MM.1S (cell line): Measurements from ENCODE around the gene PPP1R12C.

Experiments used
- DNase-seq: peaks from one replicate; pipeline ENCODE4 v3.0.0-alpha.2; 2015
- H2AFZ ChIP-seq: fragments of 300-600 bp; sonication (generic); 2 replicates; pipeline ENCODE4 v1.6.0; 2016; ENCODE audit warnings: antibody characterized with exemption, low read length
- H3F3A ChIP-seq: fragments of 300-600 bp; sonication (generic); 2 replicates; pipeline ENCODE4 v1.6.1; 2016; ENCODE audit warnings: mild to moderate bottlenecking, antibody characterized with exemption, low read length, moderate library complexity, mixed read lengths; ENCODE audit not compliant: insufficient read depth
- H3K27ac ChIP-seq: fragments of 300-600 bp; sonication (generic); 2 replicates; pipeline ENCODE4 v1.5.1; 2016; ENCODE audit warnings: mild to moderate bottlenecking, low read length
- H3K27me3 ChIP-seq: fragments of 300-600 bp; sonication (generic); replicated peaks from 2 replicates; pipeline ENCODE4 v1.6.0; 2016; ENCODE audit warnings: low read length; ENCODE audit not compliant: insufficient read depth
- H3K36me3 ChIP-seq: fragments of 300-600 bp; sonication (generic); replicated peaks from 2 replicates; pipeline ENCODE4 v1.6.1; 2016; ENCODE audit warnings: mild to moderate bottlenecking, low read length, mixed read lengths; ENCODE audit not compliant: insufficient read depth
- H3K4me1 ChIP-seq: fragments of 300-600 bp; sonication (generic); 2 replicates; pipeline ENCODE4 v1.6.1; 2016; ENCODE audit warnings: low read length, mixed read lengths
- H3K4me2 ChIP-seq: fragments of 300-600 bp; sonication (generic); 2 replicates; pipeline ENCODE4 v1.6.0; 2016; ENCODE audit warnings: low read depth, low read length
- H3K4me3 ChIP-seq: fragments of 300-600 bp; sonication (generic); 2 replicates; pipeline ENCODE4 v1.5.1; 2016; ENCODE audit warnings: low read length, mixed read lengths
- H3K79me2 ChIP-seq: fragments of 300-600 bp; sonication (generic); 2 replicates; pipeline ENCODE4 v1.6.1; 2016; ENCODE audit warnings: mixed run types, low read length, mixed read lengths
- H3K9ac ChIP-seq: fragments of 300-600 bp; sonication (generic); 2 replicates; pipeline ENCODE4 v1.6.1; 2016; ENCODE audit warnings: low read length, mixed read lengths
- H3K9me2 ChIP-seq: fragments of 300-600 bp; sonication (generic); replicated peaks from 2 replicates; pipeline ENCODE4 v1.6.1; 2016; ENCODE audit warnings: mild to moderate bottlenecking, low read length, mixed read lengths; ENCODE audit not compliant: insufficient read depth
- H3K9me3 ChIP-seq: fragments of 300-600 bp; sonication (generic); replicated peaks from 2 replicates; pipeline ENCODE4 v1.6.1; 2016; ENCODE audit warnings: mild to moderate bottlenecking, low read length, mixed read lengths; ENCODE audit not compliant: insufficient read depth
- H4K20me1 ChIP-seq: fragments of 300-600 bp; sonication (generic); 2 replicates; pipeline ENCODE4 v1.6.1; 2016; ENCODE audit warnings: mild to moderate bottlenecking, low read length, moderate library complexity, mixed read lengths; ENCODE audit not compliant: insufficient read depth
- CTCF ChIP-seq: fragments of 300-600 bp; sonication (generic); IDR thresholded peaks from 2 replicates; pipeline ENCODE4 v1.5.1; 2016; ENCODE audit warnings: antibody characterized with exemption, low read length, mixed read lengths
- EZH2 ChIP-seq: fragments of 300-600 bp; sonication (generic); optimal IDR thresholded peaks from 2 replicates; pipeline ENCODE3; 2017; ENCODE audit warnings: low read depth, mild to moderate bottlenecking, antibody characterized with exemption, low read length, mixed read lengths
- EZH2phosphoT487 ChIP-seq: fragments of 300-600 bp; sonication (generic); IDR thresholded peaks from 2 replicates; pipeline ENCODE4 v1.6.1; 2018; ENCODE audit warnings: antibody characterized with exemption, low read length

Gene PPP1R12C

DNA sequence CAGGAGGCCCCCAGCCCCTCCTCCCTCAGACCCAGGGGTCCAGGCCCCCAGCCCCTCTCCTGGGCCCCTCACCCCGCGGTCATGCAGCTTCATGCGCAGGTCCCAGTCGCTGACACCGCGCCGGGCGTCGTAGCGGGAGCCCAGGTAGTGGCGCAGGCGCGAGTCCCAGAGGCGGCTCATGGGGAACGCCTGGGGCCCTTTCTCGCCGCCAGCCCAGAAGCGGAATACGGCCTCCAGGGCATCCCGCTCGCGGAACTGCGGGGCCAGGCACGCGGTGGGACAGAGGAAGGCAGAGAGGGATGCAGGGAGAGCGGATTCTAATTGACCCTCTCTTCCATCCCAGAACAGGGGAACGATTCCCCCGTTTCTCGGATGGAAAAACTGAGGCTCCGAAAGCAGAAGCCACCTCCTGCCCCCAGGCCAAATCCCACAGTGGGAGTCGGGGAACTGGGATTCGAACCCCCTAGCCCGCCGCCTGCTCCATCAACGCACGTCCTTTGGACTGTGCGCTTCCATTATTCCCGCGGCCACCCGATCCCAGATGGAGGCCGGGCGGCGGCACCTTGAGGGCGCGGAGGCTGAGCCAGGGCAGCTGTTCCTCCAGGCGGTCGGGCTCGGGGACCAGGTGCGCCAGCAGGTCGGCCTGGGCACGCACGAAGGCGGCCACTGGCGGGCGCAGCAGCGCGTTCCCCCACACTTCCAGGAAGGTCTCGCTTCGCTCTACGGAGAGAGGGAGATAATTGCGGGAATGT, 44.3 kb upstream of the PPP1R12C start:
- no peaks in the 10 kb centered on the region for H3K9me3 ChIP-seq
- H4K20me1 ChIP-seq: no peaks in the 10 kb centered on the region
- peaks cover 72% of the 10 kb centered on the region for H3K27me3 ChIP-seq
- H3F3A ChIP-seq: no peaks in the 10 kb centered on the region
- H3K9ac ChIP-seq: no peak overlapping the region
- no peak overlapping the region for H3K4me3 ChIP-seq
- no peak for TF ChIP-seq EZH2phosphoT487
- no peak for TF ChIP-seq EZH2
- no peak for TF ChIP-seq CTCF
- no peak overlapping the region for H2AFZ ChIP-seq
- H3K79me2 ChIP-seq: no peaks in the 10 kb centered on the region
- H3K9me2 ChIP-seq: no peaks in the 10 kb centered on the region
- no peaks in the 10 kb centered on the region; the same call in 1 of the 2 replicates for H3K4me1 ChIP-seq
- H3K36me3 ChIP-seq: no peaks in the 10 kb centered on the region
- no peak overlapping the region for H3K27ac ChIP-seq
- no peak for DNase-seq
- no peak overlapping the region for H3K4me2 ChIP-seq

DNA sequence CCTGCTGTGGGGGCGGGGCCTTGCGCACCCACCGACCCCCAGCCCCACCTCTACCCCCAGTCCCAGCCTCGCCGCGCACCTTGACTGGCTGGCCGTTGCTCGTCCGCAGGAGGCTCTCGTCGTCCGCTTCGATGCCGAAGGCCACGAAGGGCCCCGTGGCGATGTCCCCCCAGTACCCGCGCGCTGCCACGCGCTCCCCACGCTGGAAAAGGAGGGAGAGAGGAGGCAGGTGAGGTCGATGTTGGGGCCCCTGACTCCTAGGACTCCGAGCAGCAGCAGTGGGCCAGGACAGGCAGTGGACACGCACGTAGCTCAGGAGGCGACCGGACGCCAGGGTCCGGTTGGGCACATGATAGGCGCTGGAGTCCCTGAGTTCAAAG, 43.5 kb upstream of the PPP1R12C start:
- Histone ChIP-seq H3K27me3 (peaks cover 68% of the 10 kb centered on the region), H3K9me3 (no peaks in the 10 kb centered on the region), H2AFZ (no peak overlapping the region), H3K9ac (no peak overlapping the region), H3K79me2 (no peaks in the 10 kb centered on the region), H3K4me3 (no peak overlapping the region), H3F3A (no peaks in the 10 kb centered on the region), H3K9me2 (no peaks in the 10 kb centered on the region), H3K27ac (no peak overlapping the region), H3K4me1 (no peaks in the 10 kb centered on the region), H3K36me3 (no peaks in the 10 kb centered on the region), H4K20me1 (no peaks in the 10 kb centered on the region), H3K4me2 (no peak overlapping the region)
- TF ChIP-seq EZH2 (no peak), CTCF (no peak), EZH2phosphoT487 (no peak)
- DNase-seq: no peak

- H3F3A ChIP-seq: no peaks in the 10 kb centered on the region
- H3K79me2 ChIP-seq: no peaks in the 10 kb centered on the region
- H3K36me3 ChIP-seq: no peaks in the 10 kb centered on the region
- H3K9me2 ChIP-seq: no peaks in the 10 kb centered on the region
- no peaks in the 10 kb centered on the region for H3K9me3 ChIP-seq
- H3K27ac ChIP-seq: no peak overlapping the region
- no peaks in the 10 kb centered on the region for H3K4me1 ChIP-seq
- peak; percentile 94 for TF ChIP-seq CTCF
- TF ChIP-seq EZH2: no peak
- H3K27me3 ChIP-seq: peaks cover 62% of the 10 kb centered on the region
- DNase-seq: peak; percentile 85
- no peak overlapping the region for H2AFZ ChIP-seq
- H3K9ac ChIP-seq: no peak overlapping the region
- no peak overlapping the region for H3K4me3 ChIP-seq
- H3K4me2 ChIP-seq: no peak overlapping the region
- no peaks in the 10 kb centered on the region for H4K20me1 ChIP-seq
These were observed 42.9 kb upstream of the PPP1R12C start for GRCh38 chr19:55160128-55160985.
